ENCODE measurements around the gene ZNF319.
A peak's percentile ranks its signal among the peaks of the same experiment; 100 is the strongest.

Gene ZNF319

DNA sequence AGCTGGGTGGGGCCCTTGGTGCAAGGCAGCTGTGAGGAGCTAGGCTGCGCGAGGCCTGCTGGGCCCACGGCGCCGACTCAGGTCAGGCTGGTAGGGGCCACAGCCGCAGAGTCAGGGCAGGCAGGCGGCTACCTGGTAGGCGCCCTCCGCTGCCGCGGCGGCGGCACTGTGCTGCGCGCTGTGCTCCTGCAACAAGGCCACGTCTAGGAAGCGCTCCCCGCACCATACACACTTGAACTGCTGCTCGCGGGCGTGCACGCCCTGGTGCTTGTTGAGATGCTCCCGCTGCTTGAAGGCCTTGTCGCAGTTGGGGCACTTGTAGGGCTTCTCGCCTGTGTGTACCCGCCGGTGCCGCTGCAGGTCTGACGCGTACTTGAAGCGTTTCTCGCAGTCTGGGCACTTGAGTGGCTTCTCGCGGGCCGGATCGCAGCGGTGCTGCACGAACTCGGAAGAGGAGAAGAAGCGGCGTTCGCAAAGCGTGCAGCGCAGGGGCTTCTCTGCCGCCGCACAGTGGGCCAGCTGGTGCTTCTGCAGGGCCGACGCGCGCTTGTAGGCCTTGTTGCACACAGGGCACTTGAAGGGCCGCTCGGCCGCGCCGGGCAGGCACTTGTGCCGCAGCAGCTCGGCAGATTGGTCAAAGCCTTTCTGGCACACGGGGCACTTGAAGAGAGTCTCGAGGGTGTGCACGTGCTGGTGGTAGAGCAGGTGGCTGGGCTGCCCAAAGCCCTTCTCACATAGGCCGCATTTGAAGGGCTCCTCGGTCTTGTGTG lies 3.9 kb downstream of the ZNF319 start:
- H3K4me3 ChIP-seq (ENCODE audit: low read depth, low read length), result no peak overlapping the region
- TF ChIP-seq, protein P1, sequence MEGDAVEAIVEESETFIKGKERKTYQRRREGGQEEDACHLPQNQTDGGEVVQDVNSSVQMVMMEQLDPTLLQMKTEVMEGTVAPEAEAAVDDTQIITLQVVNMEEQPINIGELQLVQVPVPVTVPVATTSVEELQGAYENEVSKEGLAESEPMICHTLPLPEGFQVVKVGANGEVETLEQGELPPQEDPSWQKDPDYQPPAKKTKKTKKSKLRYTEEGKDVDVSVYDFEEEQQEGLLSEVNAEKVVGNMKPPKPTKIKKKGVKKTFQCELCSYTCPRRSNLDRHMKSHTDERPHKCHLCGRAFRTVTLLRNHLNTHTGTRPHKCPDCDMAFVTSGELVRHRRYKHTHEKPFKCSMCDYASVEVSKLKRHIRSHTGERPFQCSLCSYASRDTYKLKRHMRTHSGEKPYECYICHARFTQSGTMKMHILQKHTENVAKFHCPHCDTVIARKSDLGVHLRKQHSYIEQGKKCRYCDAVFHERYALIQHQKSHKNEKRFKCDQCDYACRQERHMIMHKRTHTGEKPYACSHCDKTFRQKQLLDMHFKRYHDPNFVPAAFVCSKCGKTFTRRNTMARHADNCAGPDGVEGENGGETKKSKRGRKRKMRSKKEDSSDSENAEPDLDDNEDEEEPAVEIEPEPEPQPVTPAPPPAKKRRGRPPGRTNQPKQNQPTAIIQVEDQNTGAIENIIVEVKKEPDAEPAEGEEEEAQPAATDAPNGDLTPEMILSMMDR (IDR thresholded peaks at IDR 0.05; ENCODE audit: borderline replicate concordance, insufficient read depth, low read depth, low read length), result no peak

DNA sequence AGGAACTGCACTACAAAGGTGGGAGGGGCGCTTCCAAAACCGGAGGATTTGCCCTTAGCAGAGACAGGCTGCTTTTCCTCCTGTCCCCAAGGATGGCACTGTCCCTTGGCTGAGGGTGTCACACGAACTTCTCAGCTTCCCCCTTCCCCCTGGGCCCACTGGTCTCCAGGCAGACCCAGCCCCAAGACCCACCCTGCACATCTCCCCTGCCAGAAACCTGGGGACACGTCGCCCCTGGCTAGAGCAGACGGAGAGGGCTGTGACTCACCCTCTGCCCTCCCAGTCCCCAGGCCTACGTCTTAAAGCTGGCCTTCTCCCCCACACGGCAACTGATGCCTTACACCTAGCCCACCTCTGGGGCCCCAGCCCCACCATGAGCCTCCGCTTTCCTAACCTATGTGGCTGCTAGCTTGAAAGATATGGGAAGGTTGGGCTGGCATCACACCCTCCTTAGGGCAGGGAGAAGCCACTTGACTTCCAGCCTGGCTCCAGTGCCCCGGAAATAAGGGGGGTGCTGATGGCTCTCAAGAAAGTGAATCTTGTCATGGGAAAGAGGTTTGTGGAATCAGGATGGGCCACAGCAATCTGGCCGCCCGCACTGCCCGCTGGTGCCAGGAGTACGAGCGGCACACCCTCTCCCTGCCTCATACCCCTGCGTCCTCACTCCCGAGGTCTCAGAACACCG lies 4.6 kb downstream of the ZNF319 start:
- no peak overlapping the region for H3K4me3 ChIP-seq (ENCODE audit: low read depth, low read length)
- TF ChIP-seq, protein P1 (IDR thresholded peaks at IDR 0.05; ENCODE audit: borderline replicate concordance, insufficient read depth, low read depth, low read length), result no peak

DNA sequence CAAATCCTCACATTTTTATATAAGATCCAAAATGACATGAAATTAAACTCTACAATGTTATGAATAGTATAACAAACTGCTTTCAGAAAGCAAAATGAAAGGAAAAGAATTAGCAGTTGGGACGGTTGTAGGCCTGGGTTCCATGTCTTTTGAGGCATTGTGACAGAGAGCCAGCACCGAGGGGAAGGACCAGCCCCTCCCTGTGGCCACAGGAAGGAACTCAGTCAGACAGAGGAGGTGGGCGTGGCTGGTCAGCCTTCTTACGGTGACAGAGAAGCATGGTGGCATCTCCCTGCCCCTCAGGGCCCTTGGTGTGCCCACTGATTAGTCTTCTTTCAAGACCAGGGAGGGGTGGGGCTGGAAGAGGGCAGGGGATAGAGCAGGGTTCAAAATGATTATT lies 5.7 kb downstream of the ZNF319 start:
- TF ChIP-seq, protein P1 (IDR thresholded peaks at IDR 0.05; ENCODE audit: borderline replicate concordance, insufficient read depth, low read depth, low read length), result peak; percentile 53
- no peak overlapping the region for H3K4me3 ChIP-seq (ENCODE audit: low read depth, low read length)

DNA sequence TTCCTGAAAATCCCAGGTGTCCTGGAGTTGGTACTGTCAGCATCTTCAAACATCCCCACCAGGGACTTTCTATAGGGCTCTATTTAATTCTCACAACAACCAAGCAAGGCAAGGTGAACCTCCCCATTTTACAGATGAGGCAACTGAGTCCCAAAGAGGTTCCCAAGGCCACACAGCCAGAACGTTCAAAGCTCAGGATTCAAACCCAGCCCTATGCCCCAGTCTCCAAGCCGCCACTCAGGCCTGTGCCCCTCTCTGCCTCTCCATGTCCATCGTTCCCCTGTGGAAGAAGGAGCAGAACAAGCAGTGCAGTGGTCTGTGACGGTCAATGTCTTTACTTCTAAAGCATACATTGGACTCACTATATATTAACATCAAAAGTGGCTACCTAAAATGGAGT lies 6.1 kb downstream of the ZNF319 start:
- TF ChIP-seq, protein P1 (IDR thresholded peaks at IDR 0.05; ENCODE audit: borderline replicate concordance, insufficient read depth, low read depth, low read length), result no peak
- H3K4me3 ChIP-seq (ENCODE audit: low read depth, low read length), result no peak overlapping the region

DNA sequence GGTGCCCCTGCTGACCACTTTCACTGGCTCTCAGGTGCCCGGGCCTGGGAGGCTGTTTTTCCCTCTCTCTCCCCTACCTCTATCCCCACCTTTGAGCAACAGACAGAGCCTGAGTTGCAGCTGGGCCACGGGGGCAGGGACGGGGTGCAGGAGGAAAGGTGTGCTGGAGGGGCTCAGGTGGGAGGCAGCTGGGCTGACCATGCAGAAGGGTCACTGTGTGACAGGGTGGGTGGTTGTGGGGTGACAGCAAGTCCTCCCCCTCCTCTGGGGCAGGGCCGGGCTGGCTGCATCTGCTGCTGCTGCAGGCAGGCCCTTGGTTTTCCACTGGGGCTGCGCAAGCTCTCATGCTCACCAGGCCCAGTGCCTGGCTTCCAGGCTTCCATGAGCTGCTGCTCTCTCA lies 6.6 kb downstream of the ZNF319 start:
- H3K4me3 ChIP-seq (ENCODE audit: low read depth, low read length), result no peak overlapping the region
- TF ChIP-seq, protein P1 (IDR thresholded peaks at IDR 0.05; ENCODE audit: borderline replicate concordance, insufficient read depth, low read depth, low read length), result no peak

DNA sequence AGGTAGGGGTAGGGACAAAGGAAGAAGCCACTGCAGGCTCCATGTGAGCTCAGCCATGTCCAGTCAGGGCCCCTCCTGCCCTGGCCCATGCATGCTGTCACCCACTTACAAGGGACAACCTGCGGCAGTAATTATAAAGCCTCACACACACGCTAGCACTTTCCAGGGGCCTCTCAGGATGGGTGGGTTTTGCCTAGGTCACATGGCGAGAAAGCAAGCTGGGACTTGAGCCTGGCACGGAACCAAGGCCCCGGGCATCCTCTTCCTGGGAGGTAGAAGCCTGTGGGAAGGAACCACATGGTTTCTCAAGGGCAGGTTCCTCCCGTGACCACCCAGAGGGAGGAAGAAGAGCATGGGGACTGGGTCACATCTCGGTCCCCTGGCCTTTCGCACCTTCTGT lies 7.0 kb downstream of the ZNF319 start:
- TF ChIP-seq, protein P1 (IDR thresholded peaks at IDR 0.05; ENCODE audit: borderline replicate concordance, insufficient read depth, low read depth, low read length), result no peak
- no peak overlapping the region for H3K4me3 ChIP-seq (ENCODE audit: low read depth, low read length)

DNA sequence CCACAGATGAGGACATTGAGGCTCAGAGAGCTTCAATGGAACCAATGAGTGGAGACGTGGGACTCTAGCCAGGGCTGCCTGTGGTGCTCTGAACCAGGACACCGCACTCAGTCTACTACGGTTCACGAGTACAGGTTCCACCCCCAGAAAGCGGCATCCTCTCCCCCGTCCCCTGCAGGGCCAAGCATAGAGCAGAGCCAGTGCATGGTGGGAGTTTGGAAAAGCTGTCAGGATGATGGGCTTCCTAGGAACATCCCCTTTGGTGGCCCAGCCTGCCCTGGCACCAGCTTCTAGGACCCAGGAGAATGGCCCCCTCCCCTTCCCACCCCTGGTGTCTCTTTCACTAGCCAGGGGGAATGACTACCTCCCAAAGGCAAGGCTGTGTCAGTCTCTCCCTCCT lies 8.4 kb downstream of the ZNF319 start:
- H3K4me3 ChIP-seq (ENCODE audit: low read depth, low read length), result no peak overlapping the region
- TF ChIP-seq, protein P1 (IDR thresholded peaks at IDR 0.05; ENCODE audit: borderline replicate concordance, insufficient read depth, low read depth, low read length), result no peak
